Astrocyte (in vitro differentiated cells and primary cell): ENCODE results near the gene APH1B. TPM values are rescaled to one million over a fixed set of nuclear protein-coding genes. Genes with fewer than 3 reads are reported as not detected.
"Not testable (repeated sequence)": the region's sequence is repeated elsewhere in the genome, so short reads cannot be mapped to it uniquely, and the experiment has no call there.

ENCODE experiments used
- DNase-seq: peaks from one replicate; pipeline ENCODE4 v3.0.0-alpha.2; 2010; ENCODE audit warnings: low read depth
- FAIRE-seq: peaks from 2 replicates; lab custom pipeline; 2011; peaks lifted over from hg19 to GRCh38; lab: Jason Lieb, UNC
- H2AFZ ChIP-seq: 2 replicates; pipeline ENCODE4 v1.6.0; 2012; ENCODE audit warnings: low read depth, low read length, inconsistent platforms
- H3K27ac ChIP-seq: 2 replicates; pipeline ENCODE4 v1.5.1; 2011; ENCODE audit warnings: low read depth, low read length, inconsistent platforms
- H3K27me3 ChIP-seq: 2 replicates; pipeline ENCODE4 v1.6.0; 2011; ENCODE audit warnings: low read length, inconsistent platforms; ENCODE audit not compliant: insufficient read depth
- H3K36me3 ChIP-seq: 2 replicates; pipeline ENCODE4 v1.5.1; 2011; ENCODE audit warnings: low read length, inconsistent platforms; ENCODE audit not compliant: insufficient read depth
- H3K4me1 ChIP-seq: 2 replicates; pipeline ENCODE4 v1.5.1; 2011; ENCODE audit warnings: low read length, inconsistent platforms; ENCODE audit not compliant: insufficient read depth
- H3K4me2 ChIP-seq: 2 replicates; pipeline ENCODE4 v1.6.0; 2012; ENCODE audit warnings: low read length, inconsistent platforms
- H3K4me3 ChIP-seq: 2 replicates; pipeline ENCODE4 v1.5.1; 2011; ENCODE audit warnings: low read depth, mild to moderate bottlenecking, low read length, inconsistent platforms; ENCODE audit not compliant: insufficient read depth
- H3K79me2 ChIP-seq: 2 replicates; pipeline ENCODE4 v1.6.0; 2012; ENCODE audit warnings: mild to moderate bottlenecking, low read length, inconsistent platforms; ENCODE audit not compliant: insufficient read depth
- H3K9ac ChIP-seq: 2 replicates; pipeline ENCODE4 v1.6.0; 2012; ENCODE audit warnings: mild to moderate bottlenecking, low read length, inconsistent platforms
- H3K9me3 ChIP-seq: 2 replicates; pipeline ENCODE4 v1.5.1; 2012; ENCODE audit warnings: low read depth, mild to moderate bottlenecking, low read length, inconsistent platforms; ENCODE audit not compliant: insufficient read depth
- H4K20me1 ChIP-seq: 2 replicates; pipeline ENCODE4 v1.6.0; 2012; ENCODE audit warnings: low read length, inconsistent platforms; ENCODE audit not compliant: insufficient read depth
- H3K27ac Mint-ChIP-seq: one replicate; pipeline ENCODE4 v1.8.0; 2021; ENCODE audit warnings: mild to moderate bottlenecking, mixed read lengths; ENCODE audit not compliant: unreplicated experiment
- H3K27me3 Mint-ChIP-seq: one replicate; pipeline ENCODE4 v1.8.0; 2021; ENCODE audit warnings: low read depth, mixed read lengths; ENCODE audit not compliant: unreplicated experiment
- H3K36me3 Mint-ChIP-seq: one replicate; pipeline ENCODE4 v1.8.0; 2021; ENCODE audit warnings: low read depth, mixed read lengths; ENCODE audit not compliant: unreplicated experiment
- H3K4me1 Mint-ChIP-seq: one replicate; pipeline ENCODE4 v1.8.0; 2021; ENCODE audit warnings: low read depth, mixed read lengths; ENCODE audit not compliant: unreplicated experiment
- H3K4me3 Mint-ChIP-seq: one replicate; pipeline ENCODE4 v1.8.0; 2021; ENCODE audit warnings: mild to moderate bottlenecking, moderate library complexity, mixed read lengths; ENCODE audit not compliant: unreplicated experiment
- H3K9me3 Mint-ChIP-seq: one replicate; pipeline ENCODE4 v1.8.0; 2021; ENCODE audit warnings: mild to moderate bottlenecking, mixed read lengths; ENCODE audit not compliant: unreplicated experiment
- EZH2 ChIP-seq: IDR thresholded peaks from 2 replicates; pipeline ENCODE4 v1.6.1; 2012; ENCODE audit warnings: mild to moderate bottlenecking, low read length, inconsistent platforms; ENCODE audit not compliant: insufficient read depth
- total RNA-seq: library from RNA; stranded (reverse); gene quantifications from 2 replicates; pipeline ENCODE4 v1.2.1, GENCODE V29; 2021
- TF ChIP-seq, protein P1 (sequence below): IDR thresholded peaks from 2 replicates; pipeline ENCODE4 v1.5.1; 2011; ENCODE audit warnings: low read depth, mild to moderate bottlenecking, inconsistent platforms, low read length, moderate library complexity; ENCODE audit not compliant: insufficient read depth

The APH1B gene
- total RNA-seq, 1 donor from 2014 or later, result 18.2 TPM

DNA sequence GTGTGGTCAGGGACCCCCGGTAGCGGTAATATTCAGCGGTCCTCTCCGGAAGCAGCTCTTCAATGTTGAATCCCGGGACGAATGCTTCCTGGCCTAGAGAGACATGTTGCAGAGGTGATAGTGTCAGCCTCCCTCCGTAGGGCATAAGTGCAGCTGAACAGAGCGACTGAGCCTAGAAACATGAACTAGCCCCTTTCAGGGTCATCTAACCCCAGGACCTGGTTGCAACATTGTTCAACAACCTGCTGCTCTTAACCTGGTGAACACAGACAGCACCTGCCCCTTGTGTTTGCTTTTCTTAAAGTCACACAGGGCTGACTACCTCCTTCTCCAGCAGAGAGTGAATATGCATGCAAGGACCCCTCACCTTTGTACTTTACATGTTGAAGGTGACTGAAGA, 62.9 kb downstream of the APH1B start:
- peaks cover 26% of the 10 kb centered on the region for H3K4me1 Mint-ChIP-seq
- peaks cover 2% of the 10 kb centered on the region for H3K9me3 Mint-ChIP-seq
- no peaks in the 10 kb centered on the region for H3K27me3 ChIP-seq
- H3K36me3 ChIP-seq, result no peaks in the 10 kb centered on the region
- H3K27ac ChIP-seq, result no peak overlapping the region
- peaks cover 17% of the 10 kb centered on the region for H3K4me1 ChIP-seq
- DNase-seq (no peak), FAIRE-seq (no peak)
- H4K20me1 ChIP-seq, result no peaks in the 10 kb centered on the region
- no peak overlapping the region for H2AFZ ChIP-seq
- no peaks in the 10 kb centered on the region for H3K79me2 ChIP-seq
- peaks cover 53% of the 10 kb centered on the region for H3K27me3 Mint-ChIP-seq
- H3K36me3 Mint-ChIP-seq, result no peaks in the 10 kb centered on the region
- no peak for TF ChIP-seq EZH2
- TF ChIP-seq, protein P1, sequence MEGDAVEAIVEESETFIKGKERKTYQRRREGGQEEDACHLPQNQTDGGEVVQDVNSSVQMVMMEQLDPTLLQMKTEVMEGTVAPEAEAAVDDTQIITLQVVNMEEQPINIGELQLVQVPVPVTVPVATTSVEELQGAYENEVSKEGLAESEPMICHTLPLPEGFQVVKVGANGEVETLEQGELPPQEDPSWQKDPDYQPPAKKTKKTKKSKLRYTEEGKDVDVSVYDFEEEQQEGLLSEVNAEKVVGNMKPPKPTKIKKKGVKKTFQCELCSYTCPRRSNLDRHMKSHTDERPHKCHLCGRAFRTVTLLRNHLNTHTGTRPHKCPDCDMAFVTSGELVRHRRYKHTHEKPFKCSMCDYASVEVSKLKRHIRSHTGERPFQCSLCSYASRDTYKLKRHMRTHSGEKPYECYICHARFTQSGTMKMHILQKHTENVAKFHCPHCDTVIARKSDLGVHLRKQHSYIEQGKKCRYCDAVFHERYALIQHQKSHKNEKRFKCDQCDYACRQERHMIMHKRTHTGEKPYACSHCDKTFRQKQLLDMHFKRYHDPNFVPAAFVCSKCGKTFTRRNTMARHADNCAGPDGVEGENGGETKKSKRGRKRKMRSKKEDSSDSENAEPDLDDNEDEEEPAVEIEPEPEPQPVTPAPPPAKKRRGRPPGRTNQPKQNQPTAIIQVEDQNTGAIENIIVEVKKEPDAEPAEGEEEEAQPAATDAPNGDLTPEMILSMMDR, result no peak
- no peak overlapping the region for H3K4me3 Mint-ChIP-seq
- no peak overlapping the region for H3K9ac ChIP-seq
- no peak overlapping the region for H3K4me2 ChIP-seq
- no peaks in the 10 kb centered on the region for H3K9me3 ChIP-seq
- no peak overlapping the region for H3K4me3 ChIP-seq
- H3K27ac Mint-ChIP-seq, result no peak overlapping the region

DNA sequence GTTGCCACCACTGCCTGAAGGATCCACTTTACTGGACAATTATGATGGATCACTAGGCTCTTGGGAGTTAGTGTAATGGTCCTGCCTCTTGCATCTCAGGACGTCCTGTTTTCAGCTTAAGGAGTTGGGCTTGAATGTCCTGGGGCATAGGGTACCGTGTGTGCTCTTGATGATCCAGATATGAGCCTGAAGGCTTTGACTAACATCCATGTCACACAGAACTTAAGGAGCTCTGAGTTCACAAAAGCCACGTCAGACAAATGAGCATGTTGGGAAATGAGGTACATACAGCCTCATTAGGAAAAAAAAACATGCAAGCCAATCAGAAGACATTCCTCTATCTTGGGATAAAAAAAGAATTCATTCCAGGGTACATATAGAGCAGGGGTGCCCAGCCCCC, 63.5 kb downstream of the APH1B start:
- no peaks in the 10 kb centered on the region for H3K27me3 ChIP-seq
- H3K27ac Mint-ChIP-seq, result no peak overlapping the region
- no peak overlapping the region for H3K4me2 ChIP-seq
- H3K79me2 ChIP-seq, result no peaks in the 10 kb centered on the region
- H3K4me3 Mint-ChIP-seq, result no peak overlapping the region
- H3K9me3 Mint-ChIP-seq, result peaks cover 2% of the 10 kb centered on the region
- H3K36me3 ChIP-seq, result no peaks in the 10 kb centered on the region
- DNase-seq, result no peak
- no peak overlapping the region for H3K9ac ChIP-seq
- TF ChIP-seq EZH2, result no peak
- TF ChIP-seq, protein P1, result no peak
- H3K27me3 Mint-ChIP-seq, result peaks cover 52% of the 10 kb centered on the region
- H3K4me3 ChIP-seq, result no peak overlapping the region
- FAIRE-seq, result no peak
- H3K27ac ChIP-seq, result no peak overlapping the region
- H3K4me1 ChIP-seq, result peaks cover 17% of the 10 kb centered on the region
- no peaks in the 10 kb centered on the region for H3K9me3 ChIP-seq
- peaks cover 26% of the 10 kb centered on the region for H3K4me1 Mint-ChIP-seq
- no peaks in the 10 kb centered on the region for H4K20me1 ChIP-seq
- no peaks in the 10 kb centered on the region for H3K36me3 Mint-ChIP-seq
- no peak overlapping the region for H2AFZ ChIP-seq

DNA sequence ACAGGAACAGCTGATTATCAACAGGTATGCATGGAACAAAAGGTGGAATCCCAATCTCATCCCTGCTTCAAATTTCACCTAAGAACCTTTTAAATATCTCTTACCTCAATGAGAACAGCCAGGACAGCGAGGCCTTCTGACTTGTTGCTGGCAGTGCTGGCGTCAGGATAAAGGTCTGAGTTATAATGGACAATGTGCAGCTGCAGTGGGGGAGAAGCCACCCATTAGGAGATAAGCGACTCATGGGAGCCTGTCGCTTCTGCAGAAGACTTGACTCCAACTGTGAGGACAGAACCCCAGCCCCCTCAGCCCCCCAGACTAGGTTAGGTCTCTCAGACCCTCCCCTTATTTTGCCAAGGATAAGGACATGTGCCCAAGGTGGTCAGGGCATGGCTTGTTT, 64.5 kb downstream of the APH1B start:
- no peak overlapping the region for H3K4me2 ChIP-seq
- H3K27ac ChIP-seq, result no peak overlapping the region
- no peaks in the 10 kb centered on the region for H3K27me3 ChIP-seq
- no peaks in the 10 kb centered on the region for H3K79me2 ChIP-seq
- TF ChIP-seq EZH2, result no peak
- TF ChIP-seq, protein P1, result no peak
- no peaks in the 10 kb centered on the region for H3K36me3 ChIP-seq
- H3K27ac Mint-ChIP-seq, result no peak overlapping the region
- H3K36me3 Mint-ChIP-seq, result no peaks in the 10 kb centered on the region
- H4K20me1 ChIP-seq, result no peaks in the 10 kb centered on the region
- DNase-seq (no peak), FAIRE-seq (no peak)
- peaks cover 51% of the 10 kb centered on the region for H3K27me3 Mint-ChIP-seq
- no peak overlapping the region for H3K9ac ChIP-seq
- H3K4me1 Mint-ChIP-seq, result peaks cover 28% of the 10 kb centered on the region
- H2AFZ ChIP-seq, result no peak overlapping the region
- no peak overlapping the region for H3K4me3 Mint-ChIP-seq
- peaks cover 19% of the 10 kb centered on the region for H3K4me1 ChIP-seq
- H3K9me3 Mint-ChIP-seq, result peaks cover 2% of the 10 kb centered on the region
- no peak overlapping the region for H3K4me3 ChIP-seq
- no peaks in the 10 kb centered on the region for H3K9me3 ChIP-seq

DNA sequence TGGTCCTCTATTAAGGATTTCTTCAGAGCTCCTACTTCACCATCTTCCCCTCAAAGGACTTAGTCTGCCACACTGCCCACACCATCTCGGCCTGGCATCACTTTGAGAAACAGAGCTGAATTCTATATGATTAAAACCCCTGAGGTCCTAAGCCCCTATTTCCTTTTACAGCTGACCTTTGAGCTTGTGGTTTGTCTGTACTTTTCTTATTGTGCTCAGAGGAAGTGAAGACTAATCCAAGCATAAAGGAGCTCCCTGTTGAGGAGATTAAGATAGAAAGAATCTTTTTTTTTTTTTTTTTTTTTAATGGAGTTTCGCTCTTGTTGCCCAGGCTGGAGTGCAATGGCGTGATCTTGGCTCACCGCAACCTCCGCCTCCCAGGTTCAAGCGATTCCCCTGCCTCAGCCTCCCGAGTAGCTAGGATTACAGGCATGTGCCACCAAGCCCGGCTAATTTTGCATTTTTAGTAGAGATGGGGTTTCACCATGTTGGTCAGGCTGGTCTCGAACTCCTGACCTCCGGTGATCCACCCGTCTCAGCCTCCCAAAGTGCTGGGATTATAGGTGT, 65.7 kb downstream of the APH1B start:
- H3K4me1 Mint-ChIP-seq, result peaks cover 26% of the 10 kb centered on the region

More for the DNA sequence above, 65.7 kb downstream of the APH1B start:
- not testable (repeated sequence) for H3K36me3 ChIP-seq, H3K9me3 ChIP-seq, H3K4me3 ChIP-seq, H3K9ac ChIP-seq, H3K4me3 Mint-ChIP-seq, H3K9me3 Mint-ChIP-seq, H3K36me3 Mint-ChIP-seq, DNase-seq, H3K79me2 ChIP-seq, H3K27ac Mint-ChIP-seq, H2AFZ ChIP-seq, H3K27ac ChIP-seq, H3K4me2 ChIP-seq, FAIRE-seq, H3K27me3 ChIP-seq, H4K20me1 ChIP-seq
- peaks cover 54% of the 10 kb centered on the region for H3K27me3 Mint-ChIP-seq
- peaks cover 27% of the 10 kb centered on the region for H3K4me1 ChIP-seq
